Stimulated activated CD8-positive, alpha-beta memory T cell treated with anti-CD3 and anti-CD28 coated beads, Interleukin-4, amount 100 ng/mL, for 4 hours (primary cell): ENCODE results near the gene MLLT1.

ENCODE experiments used
- DNase-seq, 2 donors: peaks; one replicate each; pipeline ENCODE4 v3.0.0-alpha.2; 2020; ENCODE audit warnings: low read depth in 2 of 2, low spot score in 1 of 2

The MLLT1 gene

GRCh38 chr19:6275170-6275744, 4.5 kb downstream of the MLLT1 start:
- no peak for DNase-seq

GRCh38 chr19:6274756-6275155, 5.0 kb downstream of the MLLT1 start:
- DNase-seq = no peak

DNA sequence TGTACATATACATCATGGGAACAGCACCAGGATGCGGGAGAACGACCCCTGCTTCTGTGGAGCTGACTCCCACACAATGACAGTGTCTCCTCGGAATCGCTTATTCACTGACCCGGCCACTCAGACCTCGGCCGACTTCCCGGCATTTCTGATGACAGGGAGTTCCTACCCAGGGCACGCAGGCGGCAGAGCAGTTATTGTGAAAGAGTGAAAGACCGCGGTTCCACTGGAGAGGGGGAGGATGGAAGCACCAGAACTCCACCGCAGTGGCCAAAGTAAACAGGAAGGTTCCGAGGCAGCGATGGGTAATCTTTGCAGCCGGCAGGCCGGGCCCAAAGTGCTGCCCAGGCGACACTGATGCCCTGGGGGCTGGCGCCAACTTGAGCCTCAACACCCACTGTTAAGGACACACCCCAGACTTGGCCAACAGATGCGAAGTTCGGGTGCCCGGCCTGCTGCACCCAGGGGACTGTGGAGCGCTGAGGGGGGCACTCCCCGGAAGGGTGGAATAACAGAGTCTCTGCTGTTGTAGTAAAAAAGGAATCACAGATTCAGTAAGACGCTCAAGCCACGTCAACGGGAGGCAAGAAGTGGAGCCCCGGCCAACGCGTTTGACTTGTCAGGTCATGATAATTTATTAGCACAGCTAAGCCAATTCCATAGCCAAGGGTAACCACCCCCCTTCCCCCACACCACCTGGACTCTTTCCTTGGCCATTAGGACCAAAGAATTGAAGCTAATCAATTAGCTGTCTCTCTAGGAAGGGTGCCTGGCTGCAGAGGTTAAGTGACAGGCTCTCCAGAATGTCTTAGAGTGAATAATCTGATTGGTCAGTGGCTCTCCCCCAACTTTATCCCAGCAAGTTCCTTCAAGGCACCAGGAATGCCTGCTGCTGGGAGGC, 5.8 kb downstream of the MLLT1 start:
- no peak for DNase-seq

DNA sequence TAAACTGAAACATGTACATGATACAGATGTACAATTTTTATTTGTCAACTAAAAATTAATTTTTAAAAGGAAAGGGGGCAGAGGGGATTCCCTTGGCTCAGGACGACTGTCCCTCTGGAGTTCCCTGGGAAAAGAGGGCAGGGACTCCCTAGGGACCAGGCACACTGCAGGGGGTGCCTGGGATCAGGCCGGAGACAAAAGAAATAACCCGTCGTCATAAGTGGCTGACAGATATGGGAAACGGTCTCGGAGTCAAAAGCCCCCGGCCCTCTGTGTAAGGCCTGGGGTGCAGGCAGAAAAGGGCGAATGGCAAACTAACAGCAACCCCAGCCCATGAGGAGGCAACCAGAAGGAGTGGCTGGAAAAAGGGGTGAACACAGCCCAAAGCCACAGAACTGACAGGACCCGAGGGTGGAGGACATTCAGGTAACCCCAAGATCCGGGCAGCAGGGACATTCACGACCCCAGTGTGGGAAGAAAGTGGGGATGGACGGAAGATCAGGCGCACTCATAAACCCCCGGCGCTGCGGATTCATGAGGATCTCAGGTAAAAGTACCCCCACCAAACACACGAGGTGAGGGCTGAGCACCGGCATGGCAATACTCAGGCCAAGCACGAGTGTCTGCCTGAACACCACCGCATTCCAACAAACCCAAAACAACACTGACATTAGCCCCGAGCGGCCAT, 6.7 kb downstream of the MLLT1 start:
- no peak for DNase-seq

- no peak for DNase-seq
Measured at GRCh38 chr19:6272411-6272791, 7.4 kb downstream of the MLLT1 start.

GRCh38 chr19:6271721-6272410, 7.9 kb downstream of the MLLT1 start:
- DNase-seq = no peak

DNA sequence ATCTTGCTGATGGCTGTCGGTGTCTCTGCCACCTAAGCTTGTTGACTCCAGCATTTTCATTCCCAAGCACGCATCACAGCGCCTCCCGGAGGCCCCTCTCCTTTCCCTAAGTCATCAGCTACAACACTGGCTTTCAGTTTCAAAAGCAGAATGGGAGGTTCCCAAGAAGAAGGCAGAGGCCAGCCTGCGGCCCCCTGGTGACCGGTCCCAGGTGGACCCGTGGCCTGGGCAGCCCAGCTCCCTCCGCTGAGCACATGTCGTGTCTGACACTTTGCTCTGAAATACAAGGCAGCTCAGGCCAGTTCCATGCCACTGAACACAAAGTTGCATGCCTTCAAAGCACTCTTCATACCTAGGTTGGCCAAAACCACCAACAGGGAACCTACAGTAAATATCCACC, 8.5 kb downstream of the MLLT1 start:
- DNase-seq = no peak

DNA sequence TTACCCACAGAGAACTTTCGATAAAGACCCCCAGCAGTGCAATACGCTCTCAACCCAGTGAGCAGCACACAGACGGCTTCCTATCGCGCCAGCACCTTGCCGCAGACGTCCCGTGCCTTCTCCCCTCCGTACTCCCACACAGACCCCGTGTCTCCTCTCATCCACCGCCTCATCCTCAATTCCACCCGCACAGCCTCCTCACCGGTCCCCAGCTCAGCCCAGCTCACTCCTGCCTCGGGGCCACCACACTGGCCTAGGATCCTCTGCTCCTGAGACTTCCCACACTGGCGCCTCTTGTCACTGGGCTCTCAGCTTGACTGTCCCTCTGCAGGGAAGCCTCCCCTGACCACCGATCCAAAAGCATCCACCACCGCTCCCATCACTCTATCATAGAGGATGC, 9.0 kb downstream of the MLLT1 start:
- no peak for DNase-seq

DNA sequence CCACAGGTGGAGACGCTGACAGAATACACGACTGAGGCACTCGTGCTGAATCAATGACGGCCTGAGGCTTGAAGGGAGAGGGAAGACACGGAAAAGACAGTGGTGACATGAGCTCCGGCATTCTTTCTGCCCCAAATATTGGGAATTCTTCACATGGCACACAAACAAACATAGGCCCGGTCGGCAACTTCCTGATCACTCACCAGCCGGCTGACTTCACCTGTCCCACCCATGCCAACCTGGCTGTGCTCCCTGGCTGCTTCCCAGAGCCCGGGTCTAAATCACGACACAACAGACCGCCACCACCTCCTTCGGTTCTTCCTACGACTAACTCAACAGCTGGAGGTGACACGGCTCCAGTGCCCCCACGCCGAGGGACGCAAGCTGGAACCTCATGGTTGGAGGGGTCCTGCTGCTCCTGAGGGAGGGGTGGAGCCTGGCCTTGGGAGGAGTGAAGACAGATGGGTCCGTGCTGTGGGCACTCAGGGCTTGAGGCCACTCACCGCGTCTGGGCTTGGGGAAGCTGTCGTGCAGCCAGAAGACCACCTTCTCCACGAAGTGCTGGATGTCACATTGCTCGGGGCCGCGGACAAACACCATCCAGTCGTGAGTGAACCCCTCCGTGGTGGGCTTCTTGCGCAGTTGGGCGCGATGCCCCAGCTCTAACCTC, 9.6 kb downstream of the MLLT1 start:
- no peak for DNase-seq

DNA sequence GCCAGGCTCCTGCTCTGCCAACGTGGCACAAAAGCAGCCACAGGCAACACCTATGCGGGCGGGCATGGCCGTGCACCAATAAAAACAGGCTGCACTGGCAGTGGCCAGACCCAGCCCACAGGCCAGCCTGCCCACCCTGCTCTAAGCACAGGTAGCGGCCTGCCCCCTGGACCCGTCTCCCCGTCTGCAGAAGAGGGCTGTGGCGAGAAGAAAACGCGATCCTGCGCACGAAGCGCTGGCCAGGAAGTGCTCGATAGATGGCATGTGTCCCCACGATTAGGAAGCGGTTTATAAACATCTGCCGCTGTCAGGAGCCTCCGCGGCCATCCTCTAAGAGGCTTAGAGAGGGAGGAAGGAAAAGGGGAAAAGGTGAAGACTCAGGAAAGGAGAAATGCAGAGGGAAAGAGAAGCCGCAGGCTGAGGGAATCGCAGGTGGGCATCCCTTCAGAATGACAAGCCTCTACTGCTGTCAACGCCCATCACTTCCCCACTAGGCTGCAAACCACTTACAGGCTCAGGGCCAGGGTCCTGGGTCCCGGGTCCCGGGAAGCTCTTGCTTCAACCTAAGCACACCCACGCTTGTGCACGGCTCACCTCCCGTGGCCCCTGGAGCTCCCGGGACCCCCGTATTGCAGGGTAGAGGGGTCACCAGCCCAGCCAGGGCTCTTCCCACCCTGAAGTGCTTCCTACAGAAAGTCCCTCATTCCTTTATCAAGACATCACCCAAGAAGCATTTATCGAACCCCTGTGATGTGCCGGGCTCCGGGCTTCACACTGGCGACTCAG, 10.5 kb downstream of the MLLT1 start:
- no peak for DNase-seq

- DNase-seq = no peak
Measured at GRCh38 chr19:6268382-6268771, 11.4 kb downstream of the MLLT1 start.

- DNase-seq = no peak
Measured at GRCh38 chr19:6267552-6268381, 12.0 kb downstream of the MLLT1 start.

- no peak for DNase-seq
Measured at GRCh38 chr19:6264803-6265202, 15.0 kb downstream of the MLLT1 start.

DNA sequence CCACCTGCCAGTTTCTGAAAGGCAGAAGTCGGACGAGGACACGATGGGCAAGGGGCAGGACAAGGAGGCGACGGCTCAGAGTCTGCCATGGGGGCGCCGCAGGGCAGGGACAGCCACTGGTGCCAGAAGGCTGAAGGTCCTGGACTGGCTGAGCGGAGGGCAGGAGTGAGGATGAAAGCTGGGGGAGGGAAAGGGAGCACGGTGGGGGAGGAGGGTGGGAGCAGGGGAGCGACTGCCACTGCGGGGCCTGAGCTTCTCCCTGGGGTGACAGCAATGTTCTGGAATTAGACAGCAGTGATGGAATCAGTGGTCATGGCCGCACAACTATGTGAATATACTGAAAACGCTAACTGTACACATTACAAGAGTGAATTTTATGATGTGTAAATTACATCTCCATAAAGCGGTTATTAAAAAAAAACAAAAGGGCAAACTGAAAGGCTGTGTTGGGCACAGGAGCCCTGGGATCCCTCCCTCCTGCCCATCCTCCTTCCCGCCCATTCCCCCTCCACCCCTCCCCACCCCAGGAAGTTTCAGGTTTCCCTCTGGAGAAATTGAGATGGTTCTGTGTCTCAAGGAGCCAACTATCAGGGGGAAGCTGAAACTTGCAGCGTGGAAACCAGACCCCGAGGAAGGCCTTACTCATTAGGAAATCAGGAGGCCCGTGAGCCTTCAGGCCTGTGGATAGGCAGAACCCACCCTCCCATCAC, 15.9 kb downstream of the MLLT1 start:
- no peak for DNase-seq

- DNase-seq = no peak
Measured at GRCh38 chr19:6263306-6263705, 16.5 kb downstream of the MLLT1 start.

DNA sequence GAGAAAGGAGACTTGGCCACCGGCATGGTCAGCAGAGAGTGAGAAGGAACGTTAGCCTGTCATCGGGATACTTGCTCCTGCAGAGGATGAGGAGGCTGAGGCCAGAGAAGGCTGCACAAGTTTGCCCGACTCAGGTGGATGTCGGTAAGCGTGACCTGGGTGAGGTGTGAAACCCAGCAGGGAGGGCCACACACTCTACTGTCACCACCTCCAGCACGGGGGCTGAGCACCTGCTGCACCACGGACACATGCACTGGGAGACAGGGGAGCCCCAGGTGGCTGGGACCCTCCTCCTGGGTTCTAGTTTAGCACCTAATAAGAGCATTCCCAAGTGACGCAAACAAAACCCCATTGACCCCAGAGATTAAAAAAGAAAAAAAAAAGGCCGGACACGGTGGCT, 17.3 kb downstream of the MLLT1 start:
- DNase-seq = no peak

DNA sequence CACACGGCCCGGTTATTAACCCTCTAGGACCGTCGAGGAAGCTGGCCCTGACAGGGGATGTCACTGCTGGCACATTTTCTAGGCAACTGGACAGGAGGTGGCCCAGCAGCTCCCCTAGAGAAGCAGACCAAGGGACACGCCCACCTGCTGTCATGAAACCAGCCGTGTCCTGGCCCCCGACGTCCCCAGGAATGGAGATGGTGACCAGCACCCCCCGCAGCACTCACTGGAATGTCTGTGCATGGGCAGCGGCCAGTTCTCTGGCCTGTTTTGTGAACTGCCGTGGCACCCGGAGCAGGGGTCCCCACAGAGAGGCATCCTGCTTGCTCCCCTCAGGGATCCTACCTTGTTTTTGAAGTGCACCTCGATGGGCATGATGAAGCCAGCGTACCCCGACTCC, 17.9 kb downstream of the MLLT1 start:
- DNase-seq = no peak

DNA sequence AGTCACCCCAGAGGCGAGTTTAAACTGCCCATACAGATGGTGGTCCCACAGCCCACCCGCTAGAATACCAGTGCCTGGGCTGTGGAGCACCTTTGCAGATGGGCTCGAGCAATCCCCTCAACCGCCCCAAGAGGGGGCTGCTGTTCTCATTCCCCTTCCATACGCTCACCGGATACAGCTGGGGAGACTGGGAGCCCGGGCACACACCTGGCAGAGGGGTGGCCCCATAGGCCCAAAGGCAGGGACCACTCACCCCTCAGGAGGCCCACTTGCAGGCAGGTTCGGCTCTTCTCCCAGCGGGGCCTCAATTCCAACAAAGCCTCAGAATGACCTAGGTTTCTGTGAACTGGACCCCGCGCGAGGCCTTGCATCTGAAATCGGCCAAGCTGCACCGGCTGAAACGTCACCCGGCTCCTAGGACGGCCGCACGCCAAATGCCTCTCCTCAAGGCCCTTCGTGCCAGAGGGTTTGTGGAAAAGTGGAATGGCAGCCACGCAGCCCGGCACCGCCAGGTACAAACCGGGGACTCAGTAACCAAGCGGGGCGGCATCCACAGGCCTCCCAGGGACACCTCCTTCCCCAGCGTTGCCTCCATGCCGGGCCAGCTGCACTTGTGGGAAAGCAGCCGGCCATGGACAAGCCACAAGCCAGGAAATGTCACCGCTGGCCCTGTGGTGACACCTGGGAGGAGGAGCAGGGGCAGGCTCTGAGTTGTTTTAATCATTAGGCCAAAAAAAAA, 18.7 kb downstream of the MLLT1 start:
- DNase-seq = no peak
